BLaER1 (cell line): ENCODE results near the gene SAMD11.
"Not testable (repeated sequence)": the region's sequence is repeated elsewhere in the genome, so short reads cannot be mapped to it uniquely, and the experiment has no call there.

ENCODE experiments used
- H3K27ac ChIP-seq: shearing (Covaris generic); formaldehyde crosslinking; 2 replicates; pipeline ENCODE4 v1.8.1; 2022
- H3K27me3 ChIP-seq: shearing (Covaris generic); formaldehyde crosslinking; 2 replicates; pipeline ENCODE4 v1.8.1; 2022
- H3K36me3 ChIP-seq: shearing (Covaris generic); formaldehyde crosslinking; 2 replicates; pipeline ENCODE4 v1.8.1; 2022
- H3K4me1 ChIP-seq: shearing (Covaris generic); formaldehyde crosslinking; 2 replicates; pipeline ENCODE4 v1.8.1; 2022
- H3K4me2 ChIP-seq: shearing (Covaris generic); formaldehyde crosslinking; 2 replicates; pipeline ENCODE4 v1.8.1; 2022
- H3K4me3 ChIP-seq: shearing (Covaris generic); formaldehyde crosslinking; 2 replicates; pipeline ENCODE4 v1.8.1; 2022
- H3K9ac ChIP-seq: shearing (Covaris generic); formaldehyde crosslinking; 2 replicates; pipeline ENCODE4 v1.8.1; 2022
- H3K9me3 ChIP-seq: shearing (Covaris generic); formaldehyde crosslinking; 2 replicates; pipeline ENCODE4 v1.8.1; 2022
- H4K20me1 ChIP-seq: shearing (Covaris generic); formaldehyde crosslinking; 2 replicates; pipeline ENCODE4 v1.8.1; 2022
- Cebpa-rat ChIP-seq: shearing (Covaris generic); IDR thresholded peaks from 2 replicates; pipeline ENCODE4 v1.8.1; 2022

Gene SAMD11

DNA sequence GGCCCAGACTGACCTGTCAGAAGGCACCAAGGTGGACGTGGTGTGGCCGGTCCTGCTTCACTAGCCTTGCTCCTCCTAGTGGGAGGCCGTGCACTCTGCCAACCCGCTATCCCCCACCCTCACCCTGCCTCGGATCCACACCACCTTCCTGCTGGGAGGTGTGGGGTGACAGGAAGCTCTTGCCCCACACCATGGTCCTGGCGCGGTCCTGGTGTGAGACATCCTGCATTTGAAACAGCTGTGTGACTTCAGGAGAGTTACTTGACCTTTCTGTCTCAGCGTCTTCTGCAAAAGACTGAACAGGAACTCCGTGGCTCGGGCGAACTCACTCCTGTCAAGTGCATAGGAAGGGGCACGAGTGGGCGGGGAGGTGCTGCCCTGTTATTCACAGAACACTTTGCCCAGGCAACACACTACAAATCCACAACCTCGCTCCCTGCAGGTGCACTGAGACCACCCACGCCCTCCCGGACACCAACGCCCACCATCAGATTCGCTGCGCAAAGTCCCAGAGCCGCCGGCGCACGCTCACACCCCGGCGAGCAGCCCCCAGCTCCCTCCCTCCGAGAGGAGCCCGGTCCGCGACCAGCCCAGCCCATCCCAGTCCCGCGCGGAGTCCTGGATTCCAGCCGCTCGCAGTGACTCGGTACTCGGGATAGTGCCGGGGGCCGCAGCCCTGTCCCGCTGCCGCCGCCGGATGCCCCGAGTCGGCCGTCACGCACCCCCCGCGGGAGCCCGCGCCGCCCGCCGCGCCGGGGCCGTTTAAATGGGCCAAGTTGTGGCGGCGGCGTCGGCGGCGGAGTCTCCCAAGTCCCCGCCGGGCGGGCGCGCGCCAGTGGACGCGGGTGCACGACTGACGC lies at the start of gene SAMD11:
Gene SAMD11 (plus strand): TSS at position 793 of the 860 bp plus-strand sequence. CDS start 509 bp downstream, outside the sequence.
- TF ChIP-seq Cebpa-rat, result no peak
- H3K4me2 ChIP-seq, result peak within 1 kb of the TSS; percentile 100
- peak within 1 kb of the TSS; percentile 70 for H3K9ac ChIP-seq
- H3K36me3 ChIP-seq, result no peaks in the 10 kb centered on the region
- peaks cover 49% of the 10 kb centered on the region for H4K20me1 ChIP-seq
- peaks cover 65% of the 10 kb centered on the region for H3K27me3 ChIP-seq
- H3K4me3 ChIP-seq, result peak within 1 kb of the TSS; percentile 77
- H3K27ac ChIP-seq, result peak within 1 kb of the TSS; percentile 59
- no peaks in the 10 kb centered on the region for H3K9me3 ChIP-seq
- peaks cover 92% of the 10 kb centered on the region for H3K4me1 ChIP-seq

DNA sequence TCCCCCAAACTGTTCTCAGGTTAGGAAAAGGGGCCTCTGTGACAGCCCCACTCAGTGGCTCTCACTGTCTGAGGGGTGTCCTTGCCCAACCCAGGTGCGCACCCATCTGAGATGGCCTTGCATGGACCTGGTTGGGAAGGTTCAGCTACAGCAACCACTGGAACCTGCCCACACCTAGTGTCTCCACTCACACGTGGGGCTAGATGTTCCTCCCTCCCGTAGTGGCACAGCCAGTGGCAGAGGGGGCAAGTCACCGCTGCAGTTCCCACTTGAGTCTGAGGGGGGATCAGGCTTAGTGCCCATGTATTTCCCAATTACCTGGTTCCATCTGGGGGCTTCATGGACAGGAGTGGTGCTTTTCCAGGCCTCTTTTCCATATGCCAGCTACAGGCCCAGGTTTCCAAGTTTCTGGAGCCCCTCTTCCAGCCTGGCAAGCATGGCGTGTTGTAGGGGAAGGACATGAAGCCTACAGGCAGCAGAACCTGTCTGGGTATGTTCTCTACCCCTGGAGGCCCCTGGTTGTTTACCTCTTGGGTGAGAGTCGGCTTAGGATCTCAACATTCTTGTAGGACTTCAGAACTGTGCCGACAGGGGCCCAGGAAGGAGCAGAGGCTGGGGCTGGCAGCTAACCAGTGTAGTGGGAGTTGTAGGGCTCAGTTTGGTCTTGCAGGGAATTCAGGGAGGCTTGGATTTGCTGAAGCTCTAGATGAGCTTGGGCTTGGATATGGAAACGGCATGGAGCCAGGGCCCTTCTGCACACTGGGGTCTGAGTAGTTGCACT lies 47.1 kb upstream of the SAMD11 start:
- H3K4me3 ChIP-seq, H4K20me1 ChIP-seq, H3K27ac ChIP-seq, H3K9ac ChIP-seq, H3K27me3 ChIP-seq, H3K9me3 ChIP-seq, H3K4me2 ChIP-seq, H3K36me3 ChIP-seq, H3K4me1 ChIP-seq: not testable (repeated sequence)

DNA sequence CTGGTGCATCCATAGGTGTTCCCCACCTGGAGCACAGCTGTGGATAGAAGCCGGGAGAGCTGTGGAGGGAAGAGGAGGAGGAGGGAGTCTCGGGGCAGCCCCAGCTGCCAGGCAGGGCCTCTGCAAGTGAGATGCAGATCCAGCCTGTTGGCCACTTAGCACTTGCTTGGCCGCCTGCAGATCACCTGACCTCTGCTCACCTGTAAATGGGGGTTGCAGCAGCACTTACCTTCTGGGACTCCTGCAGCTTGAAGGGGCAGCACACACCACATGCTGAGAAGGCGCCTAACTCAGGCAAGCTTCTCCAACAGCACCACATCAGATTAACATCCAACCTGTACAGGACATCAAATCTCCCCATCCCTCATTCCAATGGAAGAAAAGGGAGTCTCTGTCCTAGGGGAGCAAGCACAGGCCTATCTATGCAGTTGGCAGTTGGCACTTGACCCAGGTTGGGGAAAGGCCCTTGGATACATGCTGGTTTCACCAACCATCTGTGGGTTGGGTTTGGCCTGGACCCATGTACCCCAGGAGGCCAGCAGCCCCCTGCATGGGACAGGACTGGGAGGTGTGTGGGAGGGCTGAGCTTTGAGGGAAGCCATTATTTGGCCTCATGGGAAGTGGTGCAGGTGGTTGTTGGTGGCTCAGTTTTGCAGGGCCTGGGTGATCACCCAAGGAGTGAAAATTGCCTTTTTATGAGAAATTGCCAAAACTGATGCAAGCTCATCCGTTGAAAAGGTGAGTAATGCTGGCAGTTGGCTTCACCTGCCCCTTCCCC lies 46.3 kb upstream of the SAMD11 start:
- H3K4me3 ChIP-seq, H3K4me1 ChIP-seq, H3K27me3 ChIP-seq, H3K4me2 ChIP-seq, H4K20me1 ChIP-seq, H3K9ac ChIP-seq, H3K27ac ChIP-seq, H3K36me3 ChIP-seq, H3K9me3 ChIP-seq: not testable (repeated sequence)

GRCh38 chr1:880511-880910 lies 43.2 kb upstream of the SAMD11 start:
- not testable (repeated sequence) for H3K27me3 ChIP-seq, H3K4me3 ChIP-seq, H3K27ac ChIP-seq, H3K9ac ChIP-seq, H3K4me1 ChIP-seq, H3K9me3 ChIP-seq, H3K4me2 ChIP-seq, H4K20me1 ChIP-seq, H3K36me3 ChIP-seq

DNA sequence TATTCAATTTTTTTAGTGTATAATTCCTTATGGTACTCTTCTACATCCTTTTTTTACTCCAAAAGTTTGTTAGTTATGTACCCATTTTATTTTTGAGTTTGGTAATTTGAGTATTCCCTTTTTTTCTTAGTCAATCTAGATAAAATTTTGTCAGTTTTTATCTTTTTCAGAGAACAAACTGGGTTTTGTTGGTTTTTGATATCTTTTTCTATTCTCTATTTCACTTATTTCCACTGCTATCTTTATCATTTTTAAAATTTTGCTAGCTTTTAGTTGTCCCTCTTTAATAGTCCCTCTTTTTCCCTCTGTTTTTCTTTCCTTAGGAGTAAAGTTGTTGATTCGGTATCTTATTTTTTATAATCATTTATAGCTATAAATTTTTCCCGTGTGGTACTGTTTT lies 42.8 kb upstream of the SAMD11 start:
- H3K4me3 ChIP-seq, H3K27ac ChIP-seq, H3K36me3 ChIP-seq, H4K20me1 ChIP-seq, H3K9ac ChIP-seq, H3K4me1 ChIP-seq, H3K9me3 ChIP-seq, H3K4me2 ChIP-seq, H3K27me3 ChIP-seq: not testable (repeated sequence)

DNA sequence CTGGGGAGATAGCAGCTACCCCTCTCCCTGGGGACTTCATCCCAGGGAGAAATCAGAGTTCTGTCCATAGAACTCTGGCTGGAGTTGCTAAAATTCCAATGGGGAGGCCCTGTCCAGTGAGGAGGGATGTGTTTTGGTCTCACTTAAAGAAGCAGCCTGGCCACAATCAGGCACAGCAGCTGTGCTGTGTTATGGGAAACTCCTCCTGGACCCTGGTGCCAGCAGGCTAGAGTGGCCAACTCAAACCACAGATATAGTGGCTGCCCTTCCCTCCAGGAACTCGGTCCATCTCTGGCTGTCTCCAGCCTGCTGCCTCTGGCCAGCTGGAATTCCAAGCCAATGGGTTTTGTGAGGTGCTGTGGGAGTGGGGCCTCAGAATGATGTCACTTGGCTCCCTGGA lies 37.4 kb upstream of the SAMD11 start:
- no peak overlapping the region for H3K4me3 ChIP-seq
- H3K9ac ChIP-seq, result no peak overlapping the region
- H3K9me3 ChIP-seq, result no peaks in the 10 kb centered on the region
- peaks cover 6% of the 10 kb centered on the region for H3K4me1 ChIP-seq
- no peak overlapping the region for H3K27ac ChIP-seq
- no peaks in the 10 kb centered on the region for H3K36me3 ChIP-seq
- no peak overlapping the region for H3K4me2 ChIP-seq
- no peaks in the 10 kb centered on the region for H3K27me3 ChIP-seq
- no peak for TF ChIP-seq Cebpa-rat
- no peaks in the 10 kb centered on the region for H4K20me1 ChIP-seq

GRCh38 chr1:886760-887159 lies 37.0 kb upstream of the SAMD11 start:
- TF ChIP-seq Cebpa-rat, result no peak
- Histone ChIP-seq H4K20me1 (no peaks in the 10 kb centered on the region), H3K4me3 (no peak overlapping the region), H3K9me3 (no peaks in the 10 kb centered on the region), H3K4me1 (peaks cover 6% of the 10 kb centered on the region), H3K36me3 (no peaks in the 10 kb centered on the region), H3K27me3 (no peaks in the 10 kb centered on the region), H3K27ac (no peak overlapping the region), H3K9ac (no peak overlapping the region), H3K4me2 (no peak overlapping the region)

DNA sequence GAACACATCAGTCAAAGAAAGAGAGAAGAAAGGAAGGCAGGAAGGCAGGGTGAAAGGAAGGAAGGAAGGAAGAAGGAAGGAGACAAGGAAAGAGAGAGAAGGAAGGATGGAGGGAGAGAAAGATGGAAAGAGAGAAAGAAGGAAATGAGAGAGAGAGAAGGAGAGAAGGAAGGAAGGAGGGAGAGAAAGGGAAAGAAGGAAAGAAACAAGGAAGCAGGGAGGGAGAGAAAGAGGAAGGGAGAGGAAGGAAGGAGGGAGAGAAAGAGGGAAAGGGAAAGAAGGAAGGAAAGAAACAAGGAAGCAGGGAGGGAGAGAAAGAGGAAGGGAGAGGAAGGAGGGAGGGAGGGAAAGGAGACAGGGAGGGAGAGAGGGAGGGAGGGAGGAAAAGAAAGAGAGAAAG lies 35.4 kb upstream of the SAMD11 start:
- no peaks in the 10 kb centered on the region for H3K9me3 ChIP-seq
- H3K4me1 ChIP-seq, result peaks cover 6% of the 10 kb centered on the region
- H4K20me1 ChIP-seq, result no peaks in the 10 kb centered on the region
- no peak overlapping the region for H3K4me3 ChIP-seq
- H3K27ac ChIP-seq, result no peak overlapping the region
- no peaks in the 10 kb centered on the region for H3K27me3 ChIP-seq
- TF ChIP-seq Cebpa-rat, result no peak
- H3K36me3 ChIP-seq, result no peaks in the 10 kb centered on the region
- no peak overlapping the region for H3K9ac ChIP-seq
- no peak overlapping the region for H3K4me2 ChIP-seq

DNA sequence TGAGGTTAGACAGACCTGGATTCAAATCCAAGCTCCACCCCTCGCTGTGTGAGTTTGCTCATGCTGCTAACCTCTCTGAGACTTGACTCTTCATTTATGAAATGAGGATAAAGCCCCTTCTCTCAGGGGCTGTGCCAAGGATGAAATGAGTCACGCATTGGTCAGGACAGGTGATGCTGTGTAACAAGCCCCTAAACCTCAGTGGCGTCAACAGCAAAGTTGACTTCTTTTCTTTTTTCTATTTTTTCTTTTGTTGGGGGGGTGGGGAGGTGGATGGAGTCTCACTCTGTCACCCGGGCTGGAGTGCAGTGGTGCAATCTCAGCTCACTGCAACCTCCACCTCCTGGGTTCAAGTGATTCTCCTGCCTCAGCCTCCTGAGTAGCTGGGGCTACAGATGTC lies 33.9 kb upstream of the SAMD11 start:
- not testable (repeated sequence) for H3K4me2 ChIP-seq, H3K4me3 ChIP-seq, H3K27me3 ChIP-seq, H3K4me1 ChIP-seq, H3K27ac ChIP-seq, H3K36me3 ChIP-seq, H4K20me1 ChIP-seq, H3K9ac ChIP-seq, H3K9me3 ChIP-seq

- H3K4me2 ChIP-seq, result peak overlapping the region; percentile 32; the same call in 1 of the 2 replicates
- not testable (repeated sequence) for H3K27me3 ChIP-seq, H3K9me3 ChIP-seq, H3K4me3 ChIP-seq, H3K36me3 ChIP-seq, H3K4me1 ChIP-seq, H4K20me1 ChIP-seq, H3K27ac ChIP-seq, H3K9ac ChIP-seq
These were observed 33.5 kb upstream of the SAMD11 start for GRCh38 chr1:890234-890633.
